OCI-M2 (cell line): Measurements from ENCODE around the gene APBB2.
"Not testable (repeated sequence)": the region's sequence is repeated elsewhere in the genome, so short reads cannot be mapped to it uniquely, and the experiment has no call there.

Experiments
- DNase-seq: peaks from one replicate; lab custom pipeline; 2025; ENCODE audit not compliant: unreplicated experiment; lab: John Stamatoyannopoulos, UW

APBB2 gene

GRCh38 chr4:41069838-41070237 is 144.5 kb downstream of the APBB2 start:
- DNase-seq, result no peak

GRCh38 chr4:41069257-41069656 is 145.1 kb downstream of the APBB2 start:
- no peak for DNase-seq

GRCh38 chr4:41067369-41067768 is 147.0 kb downstream of the APBB2 start:
- DNase-seq, result no peak

GRCh38 chr4:41066049-41066448 is 148.3 kb downstream of the APBB2 start:
- no peak for DNase-seq

GRCh38 chr4:41065434-41066006 is 148.8 kb downstream of the APBB2 start:
- no peak for DNase-seq

GRCh38 chr4:41064953-41065352 is 149.4 kb downstream of the APBB2 start:
- no peak for DNase-seq

- DNase-seq, result no peak
Observed at GRCh38 chr4:41061482-41062185, 152.7 kb downstream of the APBB2 start.

GRCh38 chr4:41060352-41061334 is 153.7 kb downstream of the APBB2 start:
- DNase-seq, result no peak

- DNase-seq, result not testable (repeated sequence)
Observed at GRCh38 chr4:41059411-41059810, 154.9 kb downstream of the APBB2 start.

- DNase-seq, result no peak
Observed at GRCh38 chr4:41058426-41058825, 155.9 kb downstream of the APBB2 start.

GRCh38 chr4:41057467-41057866 is 156.9 kb downstream of the APBB2 start:
- DNase-seq, result no peak

GRCh38 chr4:41052287-41052686 is 162.1 kb downstream of the APBB2 start:
- DNase-seq, result no peak

- no peak for DNase-seq
Observed at GRCh38 chr4:41050880-41051775, 163.2 kb downstream of the APBB2 start.

- DNase-seq, result no peak
Observed at GRCh38 chr4:41050116-41050515, 164.2 kb downstream of the APBB2 start.

- DNase-seq, result not testable (repeated sequence)
Observed at GRCh38 chr4:41049176-41049575, 165.2 kb downstream of the APBB2 start.

- DNase-seq, result no peak
Observed at GRCh38 chr4:41044791-41045190, 169.6 kb downstream of the APBB2 start.

GRCh38 chr4:41044165-41044564 is 170.2 kb downstream of the APBB2 start:
- DNase-seq, result no peak

- DNase-seq, result no peak
Observed at GRCh38 chr4:41043465-41043864, 170.9 kb downstream of the APBB2 start.

GRCh38 chr4:41041551-41041950 is 172.8 kb downstream of the APBB2 start:
- no peak for DNase-seq

GRCh38 chr4:41039317-41039716 is 175.0 kb downstream of the APBB2 start:
- DNase-seq, result no peak

GRCh38 chr4:41038304-41038703 is 176.0 kb downstream of the APBB2 start:
- no peak for DNase-seq
